Naive B cell (primary cell): ENCODE measurements around the gene PLAU. TPM values are rescaled to one million over a fixed set of nuclear protein-coding genes. Genes with fewer than 3 reads are reported as not detected.

Experiments
- ATAC-seq, 2 donors: fragments of 150-1000 bp; cut with Tn5 transposase; 2 replicates each; pipeline ENCODE4 v1.10.0; 2021; ENCODE audit warnings: low read depth in 2 of 2, mild to moderate bottlenecking in 2 of 2, moderate library complexity in 2 of 2
- DNase-seq: peaks from one replicate; pipeline ENCODE4 v3.0.0; 2022
- H3K27ac Mint-ChIP-seq, 6 donors: one replicate each; pipeline ENCODE4 v1.8.0; 2020 to 2022; ENCODE audit warnings: mild to moderate bottlenecking in 6 of 6, mixed read lengths in 6 of 6, moderate library complexity in 5 of 6, inconsistent platforms in 2 of 6
- H3K27me3 Mint-ChIP-seq, 3 donors: one replicate each; pipeline ENCODE4 v1.8.0; 2021 to 2022; ENCODE audit warnings: mixed read lengths in 3 of 3, mild to moderate bottlenecking in 1 of 3
- H3K36me3 Mint-ChIP-seq, 2 donors: one replicate each; pipeline ENCODE4 v1.8.0; 2020 to 2022; ENCODE audit warnings: mixed read lengths in 2 of 2, inconsistent platforms in 1 of 2, mild to moderate bottlenecking in 1 of 2
- H3K4me1 Mint-ChIP-seq, 3 donors: one replicate each; pipeline ENCODE4 v1.8.0; 2020 to 2022; ENCODE audit warnings: mixed read lengths in 3 of 3, inconsistent platforms in 1 of 3, mild to moderate bottlenecking in 1 of 3, moderate library complexity in 1 of 3
- H3K4me3 Mint-ChIP-seq, 8 donors: one replicate each; pipeline ENCODE4 v1.8.0; 2020 to 2022; ENCODE audit warnings: mild to moderate bottlenecking in 8 of 8, mixed read lengths in 8 of 8, moderate library complexity in 8 of 8, inconsistent platforms in 2 of 8
- H3K9me3 Mint-ChIP-seq, 7 donors: one replicate each; pipeline ENCODE4 v1.8.0; 2020 to 2022; ENCODE audit warnings: mixed read lengths in 7 of 7, mild to moderate bottlenecking in 5 of 7, inconsistent platforms in 2 of 7, moderate library complexity in 1 of 7
- polyA plus RNA-seq, 6 donors: library from polyadenylated mRNA; unstranded; fragments of 300-500 nt; fragmentation: Illumina TruSeq; gene quantifications; one replicate each; pipeline ENCODE4 v1.2.3, GENCODE V29; 2021; ENCODE audit warnings: low read depth in 6 of 6

PLAU gene
- polyA plus RNA-seq, 6 donors from 2014 or later: 0.12 TPM; not detected in 5

DNA sequence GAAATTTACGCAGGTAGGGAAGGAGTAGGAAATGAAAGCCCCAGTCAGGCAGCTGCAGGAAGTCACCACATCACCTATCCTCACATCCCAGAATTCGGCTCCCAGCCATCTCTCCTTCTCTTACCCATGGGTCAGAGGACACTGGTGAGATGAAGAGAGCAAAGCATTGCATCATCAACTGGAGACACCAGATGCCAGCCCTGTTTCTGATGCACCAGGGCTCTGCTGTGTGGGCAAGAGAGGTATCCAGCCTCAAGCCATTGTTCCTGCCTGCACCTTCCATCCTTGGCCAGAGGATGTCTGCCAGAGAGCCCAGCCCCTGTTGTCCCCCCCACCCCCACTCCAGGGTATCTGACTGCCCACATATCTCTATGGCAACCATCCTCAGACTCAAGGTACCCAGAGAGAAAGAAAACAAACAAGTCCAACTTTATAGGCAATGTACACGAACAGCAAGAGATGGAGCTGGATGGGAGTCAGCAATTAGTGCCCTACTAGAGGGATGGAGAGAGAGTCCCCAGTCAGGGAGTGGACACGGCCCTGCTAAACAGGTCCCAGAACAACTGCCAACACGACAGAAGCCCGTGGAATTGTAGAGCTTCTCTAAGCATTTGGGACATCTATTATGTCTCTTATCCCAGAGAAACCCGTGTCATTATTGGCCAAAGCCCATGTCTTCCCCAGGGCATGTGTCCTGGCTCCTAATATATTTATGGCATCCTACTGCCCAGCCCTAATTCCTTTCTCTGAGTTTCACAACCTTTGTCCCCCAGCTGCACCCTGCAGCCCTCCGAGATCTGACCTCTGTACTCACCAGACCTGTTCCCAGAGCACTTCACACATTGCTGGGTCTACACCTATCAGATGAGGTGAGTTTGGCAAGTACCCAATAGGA, 39.4 kb upstream of the PLAU start:
- no peaks in the 10 kb centered on the region for H3K9me3 Mint-ChIP-seq
- DNase-seq (no peak), ATAC-seq (no peak)
- H3K27ac Mint-ChIP-seq: peak overlapping the region in 4 of 6 donors; percentile 7 to 93 (median 52)
- H3K4me3 Mint-ChIP-seq: peak overlapping the region in 7 of 8 donors; percentile 47 to 93 (median 83)
- peaks cover 40 to 72% (median 62%) of the 10 kb centered on the region in 3 donors for H3K4me1 Mint-ChIP-seq
- no peaks in the 10 kb centered on the region for H3K36me3 Mint-ChIP-seq
- no peaks in the 10 kb centered on the region for H3K27me3 Mint-ChIP-seq

DNA sequence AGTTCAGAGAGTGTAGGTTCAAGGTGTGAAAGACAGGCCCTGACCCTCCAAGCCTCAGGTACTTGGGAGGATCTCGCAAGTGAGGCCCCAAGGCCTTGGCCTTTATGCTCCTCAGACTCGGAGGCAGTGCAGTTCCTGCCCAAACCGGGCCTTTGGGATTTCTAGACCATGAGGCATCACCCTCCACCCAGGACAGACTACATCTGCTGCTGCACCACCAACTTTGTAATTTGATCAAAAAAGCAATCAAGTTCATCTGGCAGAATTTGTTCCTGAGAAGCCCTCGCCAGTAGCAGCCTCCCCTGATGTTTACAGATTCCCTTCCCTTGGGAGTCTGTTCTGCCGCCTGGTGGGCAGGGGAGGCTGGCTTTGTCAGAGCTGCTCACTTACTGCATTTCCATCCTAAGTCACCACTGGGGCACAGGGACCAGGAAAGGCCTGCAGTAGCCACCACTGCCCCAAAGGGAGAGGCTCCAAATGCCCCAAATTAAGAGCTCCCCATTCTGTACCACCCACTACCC, 38.7 kb upstream of the PLAU start:
- H3K36me3 Mint-ChIP-seq: no peaks in the 10 kb centered on the region
- peak overlapping the region in 4 of 6 donors; percentile 7 to 47 (median 22) for H3K27ac Mint-ChIP-seq

DNA sequence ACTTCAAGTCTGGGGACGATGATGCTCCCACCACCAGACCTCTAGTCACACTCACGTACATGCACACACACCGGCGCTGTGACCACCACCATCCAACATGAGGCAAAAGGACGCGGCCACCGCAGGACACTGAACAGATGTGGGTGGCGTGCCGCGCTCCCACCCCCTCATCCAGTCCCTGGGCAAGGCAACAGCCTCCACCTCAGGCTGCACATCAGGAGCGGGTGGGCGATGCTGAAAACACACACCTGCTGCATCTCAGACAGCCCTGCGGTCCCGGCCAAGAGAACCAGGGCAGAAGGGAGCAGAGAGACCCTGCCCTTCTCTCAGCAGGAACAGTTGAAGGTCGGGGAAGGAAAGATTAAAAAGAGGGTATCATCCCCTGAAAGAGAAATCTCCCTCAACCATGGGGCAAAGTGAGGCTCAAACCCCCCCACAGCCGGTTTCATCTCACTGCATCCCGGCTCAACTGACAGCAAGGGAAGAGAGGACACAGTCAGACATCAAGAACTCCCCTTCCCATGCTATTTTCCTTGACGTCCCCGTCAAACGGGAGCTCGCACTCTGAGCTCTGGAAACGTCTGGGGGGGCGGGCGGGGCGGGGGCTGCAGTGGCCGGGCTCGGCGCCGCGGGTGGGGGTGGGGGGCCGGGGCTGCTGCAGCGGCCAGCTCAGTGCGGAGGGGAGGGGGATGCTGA, 37.6 kb upstream of the PLAU start:
- Mint-ChIP-seq H3K27me3 (no peaks in the 10 kb centered on the region), H3K9me3 (no peaks in the 10 kb centered on the region), H3K4me3 (peak overlapping the region; percentile 80 to 93 (median 84)), H3K27ac (peak overlapping the region in 2 of 6 donors; percentile 69 to 89), H3K36me3 (no peaks in the 10 kb centered on the region), H3K4me1 (peaks cover 35 to 58% (median 54%) of the 10 kb centered on the region in 3 donors)
- DNase-seq: no peak
- ATAC-seq: no peak

More for the DNA sequence above, 38.7 kb upstream of the PLAU start:
- no peaks in the 10 kb centered on the region for H3K9me3 Mint-ChIP-seq
- DNase-seq (no peak), ATAC-seq (no peak)
- H3K4me3 Mint-ChIP-seq: peak overlapping the region; percentile 47 to 93 (median 84)
- H3K4me1 Mint-ChIP-seq: peaks cover 35 to 67% (median 58%) of the 10 kb centered on the region in 3 donors
- no peaks in the 10 kb centered on the region for H3K27me3 Mint-ChIP-seq

DNA sequence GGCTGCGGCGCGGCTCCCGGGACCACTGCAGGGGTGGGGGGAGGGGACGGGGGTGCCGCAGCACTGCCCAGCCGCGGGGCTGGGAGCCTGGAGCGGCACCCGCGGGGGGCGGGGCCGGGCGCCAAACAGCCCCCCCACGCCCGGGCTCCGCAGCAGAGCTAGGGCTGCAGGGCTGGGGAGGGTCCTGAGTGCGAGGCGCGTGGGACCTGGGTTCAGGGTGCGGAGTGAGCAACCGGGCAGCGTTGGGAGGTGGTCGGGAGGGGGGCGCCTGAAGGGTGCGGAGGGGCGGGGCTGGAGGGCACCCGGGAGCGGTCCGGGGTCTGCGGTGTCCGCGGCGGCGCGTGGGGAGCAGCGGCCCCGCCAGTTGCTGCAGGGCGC, 37.1 kb upstream of the PLAU start:
- Mint-ChIP-seq H3K4me3 (peak overlapping the region in 5 of 8 donors; percentile 51 to 92 (median 83)), H3K9me3 (no peaks in the 10 kb centered on the region), H3K4me1 (peaks cover 30 to 57% (median 49%) of the 10 kb centered on the region in 3 donors), H3K27ac (no peak overlapping the region), H3K36me3 (no peaks in the 10 kb centered on the region), H3K27me3 (no peaks in the 10 kb centered on the region)
- no peak for ATAC-seq
- DNase-seq: no peak

DNA sequence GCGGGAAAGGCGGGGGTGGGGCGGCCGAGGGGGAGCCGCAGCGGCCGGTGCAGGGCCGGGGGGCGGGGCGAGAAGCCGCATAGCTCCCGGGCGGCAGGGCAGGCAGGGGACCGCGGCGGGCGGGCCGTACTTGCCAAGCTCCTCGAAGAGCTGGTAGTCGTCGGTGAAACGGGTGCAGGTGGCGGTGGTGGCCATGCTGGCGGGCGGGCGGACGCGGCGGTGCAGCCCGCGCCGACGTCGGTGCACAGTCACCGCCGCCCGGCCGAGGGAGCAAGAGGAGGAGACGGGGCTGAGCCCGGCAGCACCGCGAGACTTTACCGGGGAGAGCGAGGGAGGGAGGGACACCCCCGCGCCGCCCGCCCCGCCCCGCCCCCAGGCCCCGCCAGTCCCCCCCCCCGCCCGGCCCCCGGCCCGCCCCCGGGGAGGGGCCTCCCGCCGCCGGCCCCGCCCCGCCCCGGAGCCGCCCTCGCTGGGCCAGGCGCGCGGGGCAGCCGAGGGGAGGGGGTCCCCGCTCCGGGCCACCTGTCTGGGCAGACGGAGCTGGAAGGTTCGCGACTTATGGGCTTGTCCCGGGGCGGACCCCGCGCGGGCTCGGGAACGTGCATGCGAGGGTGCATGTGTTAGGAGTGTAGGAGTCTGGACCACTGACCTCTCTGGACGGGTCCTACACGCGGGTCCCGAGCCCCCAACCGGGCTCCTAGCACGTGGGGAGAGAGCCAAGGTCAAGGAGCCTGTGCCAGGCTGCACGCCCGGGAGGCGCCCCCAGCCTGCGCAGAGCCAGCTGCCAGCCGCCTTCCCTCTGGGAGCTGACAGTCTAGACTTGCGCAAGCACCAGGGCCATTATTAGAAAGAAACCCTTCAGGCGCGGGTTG, 36.4 kb upstream of the PLAU start, which contains the start of gene CAMK2G:
Gene CAMK2G (minus strand): TSS at position 289 of the 872 bp plus-strand sequence. CDS start 94 bp downstream, at position 195.
- peak; percentile 80 for DNase-seq
- Mint-ChIP-seq H3K27ac (peak within 1 kb of the TSS; percentile 86 to 97 (median 94)), H3K4me3 (peak within 1 kb of the TSS; percentile 85 to 99 (median 95)), H3K4me1 (peaks cover 35 to 59% (median 55%) of the 10 kb centered on the region in 3 donors), H3K27me3 (no peaks in the 10 kb centered on the region), H3K36me3 (no peaks in the 10 kb centered on the region), H3K9me3 (no peaks in the 10 kb centered on the region)
- peak; percentile 82 for ATAC-seq

DNA sequence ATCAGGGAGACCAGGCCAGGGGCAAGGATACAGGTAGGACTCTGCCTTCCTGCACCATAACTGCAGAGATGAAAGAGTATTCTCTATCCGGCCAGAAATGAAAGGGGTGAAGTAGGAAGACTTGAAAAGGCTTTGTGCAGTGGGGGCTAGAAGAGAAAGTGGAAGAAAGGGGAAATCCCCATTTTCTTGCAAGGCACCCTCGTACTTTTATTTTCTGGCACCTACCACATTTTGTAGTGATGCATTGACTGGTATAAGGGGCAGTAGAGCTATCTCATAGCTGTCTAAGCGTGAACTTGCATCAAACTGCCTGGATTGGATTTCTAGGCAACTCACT, 35.8 kb upstream of the PLAU start:
- peak overlapping the region; percentile 85 to 99 (median 95) for H3K4me3 Mint-ChIP-seq

DNA sequence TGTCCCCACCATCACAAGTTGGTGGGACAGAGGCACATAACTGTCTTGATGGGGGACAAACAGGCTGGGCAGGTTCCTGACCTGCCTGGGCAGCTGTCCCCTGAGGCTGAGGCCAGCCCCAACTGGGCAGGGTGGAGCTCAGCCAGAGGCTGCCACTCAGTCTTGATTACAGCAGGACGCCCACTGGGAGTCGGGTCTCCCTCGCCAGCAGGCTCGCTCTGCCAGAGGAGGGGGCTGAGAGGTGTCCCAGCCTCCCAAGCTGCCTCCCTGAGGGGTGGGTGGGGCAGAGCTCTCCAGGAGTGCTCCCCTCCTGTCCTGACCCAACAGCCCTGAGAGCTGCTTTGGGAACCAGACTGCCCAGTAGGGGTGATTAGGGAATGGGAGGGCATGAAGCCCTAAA, 34.8 kb upstream of the PLAU start:
- DNase-seq (no peak), ATAC-seq (no peak)
- Mint-ChIP-seq H3K4me3 (peak overlapping the region in 6 of 8 donors; percentile 9 to 98 (median 43)), H3K36me3 (no peaks in the 10 kb centered on the region), H3K9me3 (no peaks in the 10 kb centered on the region), H3K27me3 (no peaks in the 10 kb centered on the region), H3K4me1 (peaks cover 30 to 52% (median 48%) of the 10 kb centered on the region in 3 donors), H3K27ac (peak overlapping the region in 4 of 6 donors; percentile 26 to 97 (median 40))

More for the DNA sequence above, 35.8 kb upstream of the PLAU start:
- Mint-ChIP-seq H3K4me1 (peaks cover 38 to 62% (median 59%) of the 10 kb centered on the region in 3 donors), H3K27me3 (no peaks in the 10 kb centered on the region), H3K36me3 (no peaks in the 10 kb centered on the region), H3K9me3 (no peaks in the 10 kb centered on the region), H3K27ac (peak overlapping the region; percentile 86 to 97 (median 94))
- peak; percentile 72 for DNase-seq
- peak; percentile 49 to 52 for ATAC-seq

DNA sequence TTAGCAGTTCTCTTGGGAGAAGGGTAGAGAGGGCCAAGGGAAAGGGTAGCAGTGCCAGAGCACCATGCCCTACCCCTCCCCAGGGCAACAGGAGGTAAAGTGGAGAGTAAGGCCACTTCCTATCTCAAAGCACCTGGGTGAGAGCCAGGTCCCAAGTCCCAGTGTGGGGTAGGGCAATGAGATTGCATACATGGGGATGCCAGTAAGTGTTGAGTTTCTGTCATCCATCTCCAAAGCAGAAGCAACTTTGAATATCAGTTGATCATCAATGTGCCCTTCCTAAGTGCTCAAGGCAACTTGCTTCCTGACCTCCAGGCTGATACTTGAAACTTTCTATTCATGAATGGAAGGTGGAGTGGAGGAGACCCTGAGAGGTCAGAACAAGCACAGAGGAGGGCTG, 34.4 kb upstream of the PLAU start:
- Mint-ChIP-seq H3K9me3 (no peaks in the 10 kb centered on the region), H3K4me1 (peaks cover 28 to 50% (median 44%) of the 10 kb centered on the region in 3 donors), H3K36me3 (no peaks in the 10 kb centered on the region), H3K4me3 (peak overlapping the region in 5 of 8 donors; percentile 9 to 44 (median 40)), H3K27ac (peak overlapping the region; percentile 22 to 73 (median 55)), H3K27me3 (no peaks in the 10 kb centered on the region)
- ATAC-seq: no peak
- DNase-seq: no peak

DNA sequence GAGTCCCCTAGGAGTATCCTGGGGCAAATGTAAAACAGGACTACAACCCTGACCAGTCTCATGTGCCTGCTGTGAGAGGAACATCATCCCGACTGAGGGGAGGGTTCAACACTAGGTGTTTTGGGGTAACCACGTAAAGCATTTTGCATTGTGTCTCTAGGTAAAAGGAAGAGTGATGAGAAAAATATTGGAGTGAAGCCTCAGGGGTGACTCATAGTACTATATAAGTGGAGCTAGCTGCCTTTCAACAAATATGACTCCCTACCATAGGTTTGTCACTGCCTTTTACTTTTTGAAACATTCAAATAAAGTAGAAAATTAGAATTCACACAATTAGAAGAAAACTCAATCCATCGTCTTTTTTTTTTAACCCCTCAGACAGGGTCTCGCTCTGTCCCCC, 34.0 kb upstream of the PLAU start:
- Mint-ChIP-seq H3K4me1 (peaks cover 24 to 46% (median 40%) of the 10 kb centered on the region in 3 donors), H3K9me3 (no peaks in the 10 kb centered on the region), H3K27me3 (no peaks in the 10 kb centered on the region), H3K27ac (peak overlapping the region in 4 of 6 donors; percentile 22 to 80 (median 54)), H3K36me3 (no peaks in the 10 kb centered on the region), H3K4me3 (peak overlapping the region in 3 of 8 donors; percentile 27 to 48 (median 40))
- DNase-seq (no peak), ATAC-seq (no peak)

DNA sequence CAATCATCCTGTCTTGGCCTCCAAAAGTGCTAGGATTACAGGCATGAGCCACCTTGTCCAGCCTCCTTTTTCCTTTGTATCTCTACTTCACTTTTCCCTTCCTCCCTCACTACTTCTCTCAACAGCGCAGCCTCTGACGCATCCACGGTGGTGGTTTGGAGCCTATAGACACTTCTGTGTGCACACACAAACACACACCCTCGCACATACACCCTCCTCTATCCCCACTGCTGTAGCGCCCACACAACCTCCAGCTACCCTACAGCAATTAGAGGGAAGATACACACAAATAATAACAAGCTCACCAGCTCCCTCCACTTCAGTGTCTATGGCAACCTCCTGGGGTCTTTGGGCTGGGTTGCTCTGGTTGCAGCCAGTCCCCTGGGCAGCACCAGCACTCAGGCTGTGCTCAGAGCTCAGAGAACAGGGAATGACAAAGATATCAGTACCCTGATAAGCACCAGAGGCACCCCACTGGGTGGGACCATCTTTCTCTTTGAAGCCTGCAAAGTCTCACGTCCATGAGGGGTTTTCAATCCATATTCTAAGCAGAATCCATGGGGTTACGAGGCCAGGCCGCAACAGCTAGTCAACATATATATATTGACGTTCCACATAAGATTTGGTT, 33.3 kb upstream of the PLAU start:
- Mint-ChIP-seq H3K4me3 (peak overlapping the region in 2 of 8 donors; percentile 1 to 44), H3K9me3 (no peaks in the 10 kb centered on the region), H3K27ac (peak overlapping the region; percentile 26 to 99 (median 83)), H3K36me3 (no peaks in the 10 kb centered on the region), H3K4me1 (peaks cover 20 to 39% (median 33%) of the 10 kb centered on the region in 3 donors), H3K27me3 (no peaks in the 10 kb centered on the region)
- DNase-seq: no peak
- ATAC-seq: no peak

DNA sequence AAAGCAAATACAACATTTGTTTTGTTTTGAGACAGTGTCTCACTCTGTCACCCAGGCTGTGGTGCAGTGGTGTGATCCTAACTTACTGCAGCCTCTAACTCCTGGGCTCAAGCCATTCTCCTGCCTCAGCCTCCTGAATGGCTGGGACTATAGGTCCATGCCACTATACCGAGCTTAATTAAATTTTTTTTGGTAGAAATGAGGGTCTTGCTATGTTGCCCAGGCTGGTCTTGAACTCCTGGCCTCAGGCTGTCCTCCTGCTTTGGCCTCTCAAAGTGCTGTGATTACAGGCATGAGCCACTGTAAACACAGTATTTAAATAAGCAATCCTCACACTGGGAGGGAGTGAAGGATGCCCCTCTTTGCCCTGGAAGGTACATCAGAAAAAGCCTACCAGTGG, 32.6 kb upstream of the PLAU start:
- Mint-ChIP-seq H3K4me1 (peaks cover 16 to 32% (median 26%) of the 10 kb centered on the region in 3 donors), H3K27ac (peak overlapping the region; percentile 34 to 99 (median 88)), H3K4me3 (peak overlapping the region in 1 of 8 donors; percentile 44), H3K36me3 (no peaks in the 10 kb centered on the region), H3K9me3 (no peaks in the 10 kb centered on the region), H3K27me3 (no peaks in the 10 kb centered on the region)
- no peak for ATAC-seq
- no peak for DNase-seq
